Testis (tissue), 3 donors: ENCODE data around the gene TNN. TPM values are rescaled to one million over a fixed set of nuclear protein-coding genes. Genes with fewer than 3 reads are reported as not detected.

Experiments
- DNase-seq: peaks from one replicate; pipeline ENCODE4 v3.0.0-alpha.2; 2019
- H3K27ac ChIP-seq, 2 donors: fragments of 200-600 bp; sonication (generic); one replicate each; pipeline ENCODE4 v1.5.1; 2019
- H3K27me3 ChIP-seq: fragments of 200-600 bp; sonication (generic); one replicate; pipeline ENCODE4 v1.5.1; 2019
- H3K36me3 ChIP-seq: fragments of 200-600 bp; sonication (generic); one replicate; pipeline ENCODE4 v1.5.1; 2017; ENCODE audit warnings: low read depth; ENCODE audit errors: missing control alignments
- H3K4me1 ChIP-seq: fragments of 200-600 bp; sonication (generic); one replicate; pipeline ENCODE4 v1.5.1; 2019
- H3K4me3 ChIP-seq, 2 donors: fragments of 200-600 bp; sonication (generic); one replicate each; pipeline ENCODE4 v1.5.1; 2017 to 2019
- H3K9me3 ChIP-seq: fragments of 200-600 bp; sonication (generic); one replicate; pipeline ENCODE4 v1.5.1; 2017
- CTCF ChIP-seq, 3 experiments: fragments of 450-650 bp in 2 of 3; fragments of 200-600 bp in 1 of 3; sonication (generic) in 1 of 3; IDR thresholded peaks; one replicate each; pipeline ENCODE4 v1.5.1; 2016 to 2019; ENCODE audit warnings: antibody characterized with exemption in 3 of 3, mild to moderate bottlenecking in 2 of 3, moderate library complexity in 1 of 3
- POLR2A ChIP-seq: fragments of 450-650 bp; IDR thresholded peaks from one replicate; pipeline ENCODE4 v1.6.1; 2017; ENCODE audit warnings: antibody characterized with exemption, mild to moderate bottlenecking, moderate library complexity
- WGBS, 2 donors: methylation state at CpG; one replicate each; pipeline ENCODE4 v1.1.5; 2018; 5-methylcytosine and 5-hydroxymethylcytosine counted together
- intact Hi-C: fragments of 100-400 bp; cut with DNase I; formaldehyde crosslinking; loops from one replicate; pipeline ENCODE4 v1.15.1; 2023; ENCODE audit warnings: low total_unique reads
- polyA plus RNA-seq: library from polyadenylated mRNA; stranded (reverse); fragments of 350-450 nt; fragmentation: Illumina TruSeq; extraction: RNeasy Lipid Tissue Mini Kit (QIAGEN cat#74804); gene quantifications from one replicate; pipeline ENCODE4 v1.2.3, GENCODE V29; 2014; ENCODE audit warnings: low read depth, low replicate concordance; ENCODE audit not compliant: insufficient read depth
- total RNA-seq, 2 donors: library from RNA; depleted of rRNA; stranded (reverse); fragments of >200 nt; gene quantifications; one replicate each; pipeline ENCODE4 v1.2.3, GENCODE V29; 2016

The TNN gene
- total and polyA plus RNA-seq, 3 donors from 2014 or later: 0.16 to 0.37 (median 0.22) TPM

- no peaks in the 10 kb centered on the region for H3K9me3 ChIP-seq
- H3K4me3 ChIP-seq: no peak overlapping the region
- DNase-seq: no peak
- no peak overlapping the region for H3K27ac ChIP-seq
- no peak for TF ChIP-seq POLR2A
- no peak for TF ChIP-seq CTCF (IDR thresholded peaks at IDR 0.05)
- intact Hi-C loops: no loop called here
- no peaks in the 10 kb centered on the region for H3K36me3 ChIP-seq
- H3K27me3 ChIP-seq: no peaks in the 10 kb centered on the region
- H3K4me1 ChIP-seq: peaks cover 8% of the 10 kb centered on the region
- WGBS, 2 donors: 87 to 90% methylated on average over 6 of the region's 6 CpGs
Measured at GRCh38 chr1:175133673-175134435, 66.2 kb downstream of the TNN start.

- no peaks in the 10 kb centered on the region for H3K36me3 ChIP-seq
- no peak overlapping the region for H3K27ac ChIP-seq
- no peaks in the 10 kb centered on the region for H3K9me3 ChIP-seq
- intact Hi-C loops: no loop called here
- WGBS, 2 donors: 85 to 94% methylated on average over 1 of the region's 1 CpG
- TF ChIP-seq CTCF (IDR thresholded peaks at IDR 0.05) (no peak), POLR2A (no peak)
- H3K4me1 ChIP-seq: peaks cover 6% of the 10 kb centered on the region
- no peak overlapping the region for H3K4me3 ChIP-seq
- H3K27me3 ChIP-seq: no peaks in the 10 kb centered on the region
- DNase-seq: no peak
Measured at GRCh38 chr1:175134500-175134899, 66.9 kb downstream of the TNN start.

- peaks cover 2% of the 10 kb centered on the region for H3K4me1 ChIP-seq
- no peaks in the 10 kb centered on the region for H3K9me3 ChIP-seq
- no peaks in the 10 kb centered on the region for H3K36me3 ChIP-seq
- TF ChIP-seq POLR2A (no peak), CTCF (IDR thresholded peaks at IDR 0.05) (no peak)
- no peak overlapping the region for H3K4me3 ChIP-seq
- intact Hi-C loops: no loop called here
- H3K27ac ChIP-seq: no peak overlapping the region
- DNase-seq: no peak
- no peaks in the 10 kb centered on the region for H3K27me3 ChIP-seq
- WGBS, 2 donors: 79 to 83% methylated on average over 3 of the region's 3 CpGs
Measured at GRCh38 chr1:175136246-175136645, 68.6 kb downstream of the TNN start.

GRCh38 chr1:175137369-175137768 lies 69.7 kb downstream of the TNN start:
- Histone ChIP-seq H3K4me3 (no peak overlapping the region), H3K36me3 (no peaks in the 10 kb centered on the region), H3K9me3 (no peaks in the 10 kb centered on the region), H3K27ac (no peak overlapping the region), H3K4me1 (no peaks in the 10 kb centered on the region), H3K27me3 (no peaks in the 10 kb centered on the region)
- intact Hi-C loops: no loop called here
- DNase-seq: no peak
- WGBS, 2 donors: 85 to 96% methylated on average over 1 of the region's 1 CpG
- TF ChIP-seq CTCF (IDR thresholded peaks at IDR 0.05) (no peak), POLR2A (no peak)

- no peak for DNase-seq
- no peak for TF ChIP-seq CTCF (IDR thresholded peaks at IDR 0.05)
- TF ChIP-seq POLR2A: no peak
- no peak overlapping the region for H3K4me3 ChIP-seq
- intact Hi-C loops: no loop called here
- H3K27me3 ChIP-seq: no peaks in the 10 kb centered on the region
- H3K4me1 ChIP-seq: no peaks in the 10 kb centered on the region
- H3K27ac ChIP-seq: no peak overlapping the region
- no peaks in the 10 kb centered on the region for H3K9me3 ChIP-seq
- WGBS, 2 donors: 63 to 72% methylated on average over 2 of the region's 2 CpGs
- no peaks in the 10 kb centered on the region for H3K36me3 ChIP-seq
Measured at GRCh38 chr1:175138579-175138978, 70.9 kb downstream of the TNN start.
